HG02763 (cell line): ENCODE measurements around the gene P2RY6.

ENCODE experiments used
- ATAC-seq: cut with Tn5 transposase; IDR thresholded peaks from one replicate; pipeline ENCODE4 v1.9.1; 2021; ENCODE audit warnings: mild to moderate bottlenecking, moderate library complexity; ENCODE audit not compliant: unreplicated experiment

The P2RY6 gene

GRCh38 chr11:73331138-73331916 lies 59.2 kb downstream of the P2RY6 start:
- ATAC-seq, result no peak

- no peak for ATAC-seq
Measured at GRCh38 chr11:73333173-73333572, 61.0 kb downstream of the P2RY6 start.

GRCh38 chr11:73333640-73334383 lies 61.7 kb downstream of the P2RY6 start:
- ATAC-seq, result no peak

- ATAC-seq, result no peak
Measured at GRCh38 chr11:73334384-73335203, 62.5 kb downstream of the P2RY6 start.

- ATAC-seq, result no peak
Measured at GRCh38 chr11:73335204-73335923, 63.2 kb downstream of the P2RY6 start.

- no peak for ATAC-seq
Measured at GRCh38 chr11:73337846-73338245, 65.7 kb downstream of the P2RY6 start.

- no peak for ATAC-seq
Measured at GRCh38 chr11:73338279-73338678, 66.1 kb downstream of the P2RY6 start.

GRCh38 chr11:73340164-73340563 lies 68.0 kb downstream of the P2RY6 start:
- ATAC-seq, result no peak

GRCh38 chr11:73342633-73343032 lies 70.5 kb downstream of the P2RY6 start:
- no peak for ATAC-seq

- ATAC-seq, result no peak
Measured at GRCh38 chr11:73343076-73343873, 71.1 kb downstream of the P2RY6 start.

- no peak for ATAC-seq
Measured at GRCh38 chr11:73344191-73344607, 72.1 kb downstream of the P2RY6 start.

GRCh38 chr11:73345481-73346160 lies 73.5 kb downstream of the P2RY6 start:
- no peak for ATAC-seq

GRCh38 chr11:73346186-73346935 lies 74.2 kb downstream of the P2RY6 start:
- no peak for ATAC-seq

GRCh38 chr11:73347067-73347466 lies 74.9 kb downstream of the P2RY6 start:
- no peak for ATAC-seq
